RPMI7951 (cell line): ENCODE measurements around the gene ADIPOR2. TPM values are rescaled to one million over a fixed set of nuclear protein-coding genes. Genes with fewer than 3 reads are reported as not detected.

Experiments
- DNase-seq: peaks from one replicate; pipeline ENCODE4 v3.0.0-alpha.2; 2012; ENCODE audit warnings: low read depth
- total RNA-seq: library from RNA; depleted of rRNA; stranded (reverse); fragments of >200 nt; shearing (Covaris generic); gene quantifications from 2 replicates; pipeline ENCODE4 v1.2.3, GENCODE V29; 2014

ADIPOR2 gene
- total RNA-seq, 1 experiment from 2014 or later = 23.8 TPM

DNA sequence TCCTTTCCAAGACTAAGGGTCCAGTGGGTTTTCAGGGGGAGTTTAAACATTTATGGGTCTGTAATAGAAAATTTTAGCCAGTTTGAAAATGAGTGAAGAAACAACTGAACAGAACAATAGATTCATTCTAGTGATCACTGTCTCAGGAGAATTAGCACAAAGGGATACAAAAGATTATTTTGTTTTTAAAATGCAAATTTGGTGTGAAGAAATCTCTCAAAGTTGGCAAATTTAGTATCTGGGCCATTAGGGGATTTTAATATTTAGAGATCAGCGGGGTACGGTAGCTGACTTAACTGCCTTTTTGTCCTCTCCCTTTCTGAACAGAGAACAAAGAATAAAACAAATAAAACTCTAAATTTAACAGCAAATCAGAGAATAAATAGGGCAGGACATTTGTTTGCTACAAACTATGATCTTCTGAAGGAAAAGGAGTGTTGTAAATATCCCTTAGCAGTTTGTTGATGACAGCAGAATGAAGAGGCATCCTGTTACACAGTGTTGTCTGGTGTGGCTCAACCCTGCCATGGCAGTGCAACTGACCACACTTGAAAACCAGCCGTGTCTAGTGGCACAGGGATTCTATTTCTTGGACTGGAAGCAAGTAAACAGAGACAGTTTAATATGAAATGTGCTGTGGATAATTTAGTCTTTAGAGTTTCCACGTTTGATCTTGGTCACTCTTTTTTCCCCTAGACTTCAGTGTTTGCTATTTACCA, 83.2 kb downstream of the ADIPOR2 start:
- peak; percentile 50 for DNase-seq

DNA sequence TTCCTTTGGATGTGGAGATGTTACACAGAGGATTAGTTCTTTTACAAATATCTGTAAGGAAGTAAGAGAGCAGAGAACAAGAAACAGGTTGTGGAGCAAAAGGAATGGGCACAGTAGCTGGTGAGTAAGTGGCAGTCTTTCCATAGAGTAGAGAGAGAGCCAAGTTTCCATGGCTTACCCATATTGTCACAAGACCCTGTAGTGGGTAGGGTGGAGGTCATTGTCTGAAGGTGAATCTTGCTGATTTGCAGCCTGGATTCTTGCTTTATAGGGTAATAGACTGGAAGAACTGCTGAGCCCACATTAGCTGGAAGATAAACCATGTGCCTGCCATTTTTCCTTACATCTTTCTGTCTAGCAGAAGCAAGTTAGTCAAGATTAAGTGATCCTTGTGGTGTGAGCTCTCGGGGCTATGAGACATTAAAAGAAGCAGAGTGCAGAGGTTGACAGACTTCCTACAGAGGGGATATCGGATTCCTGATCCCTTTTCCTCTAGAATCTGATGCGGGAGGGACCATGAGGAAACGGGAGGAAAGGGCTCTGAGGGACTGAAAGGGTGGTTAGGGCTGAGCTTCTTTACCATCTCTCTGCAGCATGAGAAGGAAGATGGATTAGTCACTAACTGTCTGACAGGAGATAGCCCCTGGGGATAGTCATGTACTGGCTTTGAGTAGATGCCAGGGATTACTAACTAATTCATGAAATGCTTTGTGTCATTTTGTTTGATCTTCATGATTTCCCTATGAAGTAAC, 85.5 kb downstream of the ADIPOR2 start:
- DNase-seq = peak; percentile 92

DNA sequence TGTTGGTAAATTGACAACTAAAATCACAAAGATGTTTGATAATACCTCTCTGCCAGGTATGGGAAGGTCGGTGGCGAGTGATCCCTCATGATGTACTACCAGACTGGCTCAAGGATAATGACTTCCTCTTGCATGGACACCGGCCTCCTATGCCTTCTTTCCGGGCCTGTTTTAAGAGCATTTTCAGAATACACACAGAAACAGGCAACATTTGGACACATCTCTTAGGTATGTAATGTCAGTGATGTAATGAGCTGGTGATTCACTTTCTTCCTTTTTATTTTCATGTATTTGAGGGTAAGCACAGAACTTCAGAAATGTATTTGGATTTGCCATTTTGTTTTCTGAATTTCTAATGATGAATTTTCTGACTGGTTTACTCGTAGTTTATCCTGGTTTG, 86.9 kb downstream of the ADIPOR2 start:
- DNase-seq = peak; percentile 63

DNA sequence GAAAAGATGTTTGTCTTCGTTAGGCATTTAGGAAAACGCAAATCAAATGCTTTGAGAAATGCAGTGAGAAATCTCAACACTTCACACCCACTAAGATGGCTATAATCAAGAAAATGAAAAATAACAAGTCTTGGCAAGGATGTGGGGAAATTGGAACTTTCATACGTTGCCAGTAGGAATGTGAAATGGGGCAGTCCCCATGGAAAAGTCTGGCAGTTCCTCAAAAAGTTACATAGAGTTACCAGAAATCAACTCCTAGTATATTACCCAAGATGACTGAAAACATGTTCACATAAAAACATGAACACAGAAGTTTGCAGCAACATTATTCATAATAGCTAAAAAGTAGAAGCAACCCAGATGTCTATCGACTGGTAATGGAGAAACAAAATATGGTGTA, 88.0 kb downstream of the ADIPOR2 start:
- DNase-seq = no peak

DNA sequence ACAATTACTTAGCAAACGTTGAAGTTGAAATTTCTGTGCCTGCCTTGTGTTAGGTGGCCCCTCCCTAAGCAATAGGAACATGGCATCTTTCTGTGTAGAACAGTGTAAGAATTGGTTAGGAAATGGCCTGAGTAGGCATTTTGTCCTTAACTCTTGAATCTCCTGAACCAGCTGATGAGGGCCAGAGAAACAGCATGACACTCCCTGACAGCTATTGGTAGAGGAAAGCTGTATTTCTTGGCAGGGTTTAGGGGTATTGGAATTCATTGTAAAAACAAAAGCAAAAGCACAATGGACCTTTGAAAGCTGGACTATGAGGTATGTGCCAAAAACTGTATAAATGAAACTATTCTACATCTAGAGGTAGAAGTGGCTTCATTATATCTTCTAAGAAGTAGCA, 88.9 kb downstream of the ADIPOR2 start:
- peak; percentile 60 for DNase-seq

DNA sequence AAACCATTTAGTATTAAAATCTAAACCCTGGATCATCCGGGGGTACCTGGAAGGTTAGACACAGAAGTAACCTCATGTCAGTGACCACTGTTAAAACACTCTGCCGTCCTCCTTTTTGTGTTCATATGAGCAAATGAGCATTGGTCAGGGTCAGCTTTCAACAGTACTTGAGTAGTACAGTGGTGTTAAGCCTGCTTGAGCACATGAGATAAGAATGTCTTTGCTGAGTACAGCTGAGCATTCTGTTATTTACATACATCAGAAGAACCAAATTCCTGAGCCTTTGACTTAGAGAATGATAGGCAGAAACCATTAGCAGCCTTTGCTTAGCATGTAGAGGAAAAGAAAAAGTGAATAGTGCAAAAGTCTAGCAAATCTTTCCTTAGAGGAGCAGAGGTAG, 90.9 kb downstream of the ADIPOR2 start:
- DNase-seq = no peak

DNA sequence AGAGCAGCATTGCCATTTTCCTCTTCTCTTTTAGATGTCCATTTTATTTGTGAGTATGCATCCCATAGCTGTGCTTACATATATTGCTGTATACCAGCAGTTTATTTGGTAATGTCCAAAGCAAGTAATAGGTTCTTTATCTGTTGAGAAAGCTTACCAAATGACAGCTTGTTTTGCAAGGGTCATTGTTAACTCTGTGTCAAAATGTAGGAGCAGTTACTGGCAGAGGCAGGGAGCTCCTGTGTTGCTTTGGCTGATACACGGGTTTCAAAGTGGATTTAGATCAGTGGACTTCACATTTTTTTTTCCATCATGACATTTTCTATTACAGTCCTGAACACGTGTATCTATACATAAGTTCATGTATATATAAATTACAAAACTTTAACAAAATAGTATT, 91.3 kb downstream of the ADIPOR2 start:
- no peak for DNase-seq

DNA sequence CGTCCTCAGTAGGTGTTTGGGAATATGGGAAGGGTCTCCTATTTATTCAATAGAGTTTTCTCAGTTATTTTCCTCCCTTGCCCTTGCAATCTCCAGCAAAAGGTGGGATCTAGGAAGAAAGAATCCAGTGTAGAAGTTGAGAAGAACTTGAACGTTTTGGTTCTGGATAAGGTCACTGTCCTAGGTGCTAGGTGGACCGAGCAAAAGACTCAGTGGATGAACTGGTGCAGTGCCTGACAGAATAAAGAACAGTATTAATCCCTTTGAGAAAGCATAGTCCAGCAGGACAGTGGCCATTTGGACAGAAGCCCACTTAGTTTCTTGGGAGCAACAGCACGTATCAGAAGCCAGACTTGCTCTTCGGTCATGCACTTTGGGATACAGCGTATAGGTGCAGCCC, 96.8 kb downstream of the ADIPOR2 start:
- DNase-seq = no peak

DNA sequence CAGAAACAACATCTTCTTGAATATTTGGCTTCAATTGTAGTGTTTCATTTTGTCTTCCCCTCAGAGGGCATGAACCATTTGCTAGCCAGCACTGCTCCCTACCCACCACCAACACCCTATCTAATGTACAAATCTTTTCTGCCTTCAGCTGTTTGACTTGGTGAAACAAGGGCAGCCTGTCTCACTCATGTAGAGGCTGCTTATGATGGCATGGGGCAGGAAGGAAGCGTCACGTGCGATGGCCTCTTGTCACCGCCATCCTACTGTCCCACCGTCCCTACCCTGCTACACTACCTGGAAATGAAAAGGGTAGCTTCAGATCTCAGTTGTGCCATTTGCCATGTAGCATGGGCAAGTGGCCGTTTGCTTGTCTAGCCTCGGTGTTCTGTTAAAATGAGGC, 99.6 kb downstream of the ADIPOR2 start:
- DNase-seq = no peak

DNA sequence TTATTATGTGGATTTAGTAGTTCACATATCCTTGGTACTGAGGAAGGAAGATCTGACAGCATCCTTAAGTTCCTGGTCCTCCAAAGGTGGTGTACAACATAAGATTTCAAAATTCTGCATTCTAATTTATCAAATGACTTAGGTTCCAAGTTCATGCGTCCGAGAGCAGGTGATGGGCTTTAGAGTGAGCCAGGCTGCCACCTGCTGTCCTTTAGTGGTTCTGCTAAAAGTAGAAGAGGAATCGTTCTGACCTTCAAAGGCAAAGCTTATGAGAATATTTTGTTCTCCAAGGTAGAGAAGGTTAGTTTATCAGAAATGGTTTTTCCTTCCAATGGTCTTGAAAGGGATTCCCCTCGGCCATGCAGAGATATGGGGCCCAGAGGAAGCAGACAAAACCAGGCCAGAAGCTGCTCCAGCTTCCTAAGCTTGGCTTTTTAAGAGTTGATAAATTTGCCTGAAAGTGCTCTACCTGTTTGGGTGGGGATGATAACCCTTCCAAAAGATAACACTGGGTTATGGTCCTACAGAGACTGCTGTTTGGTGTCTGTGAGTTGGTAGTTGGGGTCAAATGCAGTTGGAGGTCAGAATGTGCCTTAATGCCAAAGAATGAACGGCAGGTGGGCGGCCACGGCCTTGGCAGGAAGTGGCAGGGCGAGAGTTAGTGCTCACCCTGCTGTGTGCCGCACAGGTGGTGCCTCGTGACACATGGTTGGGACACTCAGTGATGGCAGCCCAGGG, 100.4 kb downstream of the ADIPOR2 start:
- peak; percentile 54 for DNase-seq

DNA sequence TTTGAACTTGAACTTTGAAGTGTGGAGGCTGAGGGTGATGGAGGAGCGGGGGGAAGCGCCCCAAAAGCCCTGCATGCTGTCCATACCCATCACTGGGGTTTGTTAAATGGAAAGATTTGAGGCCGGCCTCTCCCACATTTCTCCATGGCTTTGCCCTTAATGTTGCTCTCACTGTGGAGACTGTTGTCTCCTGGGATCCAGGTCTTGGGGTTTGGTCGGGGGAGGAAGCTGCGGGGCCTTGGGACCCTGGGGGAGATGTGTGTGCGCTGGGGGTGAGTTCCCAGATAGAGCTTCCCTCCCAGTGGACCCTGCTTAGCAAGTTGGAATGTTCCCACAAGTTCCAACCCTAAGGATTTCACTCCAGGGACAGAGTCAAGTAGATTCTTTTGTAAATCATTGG, 101.5 kb downstream of the ADIPOR2 start:
- no peak for DNase-seq

DNA sequence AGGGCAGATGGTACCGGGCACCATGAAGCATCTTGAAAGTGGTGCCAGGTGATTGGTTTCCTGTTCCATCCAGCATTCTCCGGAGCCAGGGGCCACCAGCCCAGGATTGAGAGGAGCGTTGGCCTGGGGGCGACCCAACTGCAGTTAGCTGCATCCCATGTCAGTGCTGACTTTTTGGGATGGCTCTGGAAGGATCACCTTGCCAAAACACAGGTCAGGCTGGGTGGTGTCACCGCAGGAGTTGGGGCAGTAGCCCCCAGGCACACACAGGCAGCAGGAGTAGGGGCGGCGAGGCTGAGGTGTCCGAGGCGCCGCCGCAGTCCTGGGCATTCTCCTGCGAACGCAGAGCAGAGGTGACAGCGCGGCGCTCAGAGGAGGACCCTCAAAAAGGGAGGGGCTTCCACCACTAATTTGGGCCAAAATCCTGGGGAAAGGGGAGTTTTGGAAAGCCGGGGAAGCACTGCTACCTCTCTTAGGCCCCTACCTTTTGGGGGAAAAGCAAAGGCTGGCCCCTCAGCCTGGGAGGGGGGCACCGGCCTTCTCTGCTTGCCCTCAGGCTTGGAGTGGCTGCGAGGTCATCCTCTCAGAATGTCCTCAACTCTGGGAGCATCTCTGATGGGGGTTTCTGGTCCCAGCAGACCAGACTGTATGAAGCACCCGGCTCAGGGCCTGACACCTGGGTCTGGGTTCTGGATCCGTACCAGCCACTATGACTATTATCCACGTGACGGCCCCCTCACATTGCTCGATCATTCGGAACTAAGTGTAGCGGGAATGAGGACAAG, 102.7 kb downstream of the ADIPOR2 start:
- DNase-seq = no peak

DNA sequence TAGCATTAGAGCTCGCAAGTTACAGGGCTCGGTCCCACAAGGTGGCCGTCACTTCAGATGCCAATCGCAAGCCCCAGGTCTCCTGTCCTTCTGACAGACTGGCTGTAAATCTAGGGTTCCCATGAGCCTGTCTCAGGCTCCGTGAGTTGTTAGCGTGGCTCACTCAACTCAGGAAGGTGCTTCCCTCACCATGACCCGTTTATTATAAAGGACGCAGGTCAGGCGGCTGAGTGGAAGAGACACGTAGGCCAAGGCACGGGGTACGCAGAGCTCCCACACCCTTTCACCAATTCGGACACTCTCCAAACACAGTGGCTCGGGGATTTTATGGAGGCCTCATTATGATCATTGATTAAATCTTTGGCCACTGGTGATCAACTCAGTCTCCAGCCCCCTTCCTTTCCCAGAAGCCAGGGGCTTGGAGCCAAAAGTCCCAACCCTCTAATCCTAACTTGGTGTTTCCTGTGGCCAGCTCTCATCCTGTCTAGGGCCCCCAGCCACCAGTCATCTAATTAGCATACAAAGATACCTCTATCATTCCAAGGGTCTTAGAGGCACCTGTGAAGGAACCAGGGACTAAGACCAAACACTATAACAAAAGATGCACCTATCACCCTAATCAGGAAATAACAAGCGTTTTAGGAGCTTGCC, 103.7 kb downstream of the ADIPOR2 start:
- DNase-seq = no peak

DNA sequence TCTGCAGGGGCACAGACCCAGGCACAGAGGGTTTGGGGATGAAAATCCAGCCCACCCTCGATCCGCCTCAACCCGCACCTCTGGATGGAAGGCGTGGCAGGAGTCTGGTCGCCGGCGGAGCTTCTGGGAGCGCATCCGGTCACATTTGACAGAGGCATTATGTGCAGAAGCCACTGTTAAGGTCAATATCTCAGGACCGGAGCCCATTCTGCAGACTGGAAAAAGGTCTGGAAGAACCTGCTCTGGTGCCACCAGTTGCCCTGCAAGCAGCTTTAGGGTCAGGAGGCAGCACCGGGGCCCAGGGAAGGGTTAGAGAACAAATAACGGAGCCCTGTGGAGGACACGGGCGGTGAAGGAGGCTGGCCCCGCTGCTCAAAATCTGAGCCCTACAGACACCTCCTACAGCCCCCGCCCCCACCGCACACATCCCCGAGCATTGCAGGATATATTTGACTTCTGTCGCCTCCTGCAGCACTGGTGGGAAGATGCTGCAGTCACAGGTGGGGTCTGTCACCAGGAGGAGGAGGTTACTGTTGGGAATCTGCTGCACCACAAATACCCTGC, 104.4 kb downstream of the ADIPOR2 start:
- DNase-seq = no peak

DNA sequence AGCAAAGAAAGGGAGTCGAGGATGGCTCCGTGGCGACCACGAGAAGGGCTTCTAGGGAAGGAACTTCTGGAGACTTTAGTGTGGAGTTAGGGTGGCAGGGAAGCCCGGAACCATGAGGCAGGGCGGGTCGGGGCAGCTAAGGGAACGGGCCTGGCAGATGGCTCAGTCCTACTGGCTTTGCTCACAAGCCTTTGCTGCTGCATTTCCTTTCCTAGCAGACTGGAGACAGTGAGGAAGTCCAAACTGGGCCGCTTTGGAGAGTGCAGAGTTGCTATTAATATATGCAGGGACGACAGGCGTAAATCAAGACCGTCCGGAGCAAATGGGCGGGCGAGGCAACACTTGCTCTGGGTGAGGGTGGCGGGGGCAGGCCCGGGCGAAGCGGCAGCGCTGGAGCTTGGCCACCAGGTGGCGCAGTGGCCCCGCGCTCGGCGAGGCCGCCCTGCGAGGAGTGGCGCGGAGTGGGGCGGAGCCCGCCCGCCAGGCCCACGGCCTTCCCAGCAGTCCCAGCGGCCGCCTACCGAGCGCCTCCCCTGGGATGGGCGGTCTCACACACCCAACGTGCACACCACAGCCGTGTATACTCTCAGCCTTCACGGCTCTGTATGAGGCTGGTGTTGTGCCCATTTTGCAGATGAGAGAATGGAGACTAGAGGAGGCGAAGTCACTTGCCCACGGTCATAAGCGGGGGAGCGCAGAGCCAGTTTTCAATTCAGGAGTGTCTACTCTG, 105.1 kb downstream of the ADIPOR2 start:
- peak; percentile 83 for DNase-seq

DNA sequence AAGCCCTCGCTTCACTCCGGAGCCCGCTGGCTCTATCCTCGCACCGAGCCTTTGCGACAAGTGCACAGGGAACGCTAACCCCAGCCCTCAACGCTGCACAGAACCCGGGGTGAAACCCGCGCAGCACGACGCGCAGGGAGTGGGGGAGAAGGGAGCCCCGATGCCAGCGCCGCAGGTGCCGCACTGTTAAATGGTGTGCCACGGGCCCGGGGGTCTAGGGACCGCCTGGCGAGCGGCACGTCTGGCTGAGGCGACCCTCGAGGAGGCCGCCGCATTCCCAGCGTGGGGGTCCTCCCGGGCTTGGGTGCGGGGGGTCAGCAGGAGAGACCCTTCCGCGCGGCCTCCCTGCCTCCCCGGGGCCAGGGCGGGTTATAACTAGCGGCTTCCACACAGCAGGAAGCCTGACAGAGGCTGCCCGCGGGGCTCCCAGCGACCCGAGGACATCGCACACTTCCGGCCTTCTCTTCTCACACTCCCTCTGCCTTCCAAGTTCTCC, 105.7 kb downstream of the ADIPOR2 start:
- DNase-seq = no peak

DNA sequence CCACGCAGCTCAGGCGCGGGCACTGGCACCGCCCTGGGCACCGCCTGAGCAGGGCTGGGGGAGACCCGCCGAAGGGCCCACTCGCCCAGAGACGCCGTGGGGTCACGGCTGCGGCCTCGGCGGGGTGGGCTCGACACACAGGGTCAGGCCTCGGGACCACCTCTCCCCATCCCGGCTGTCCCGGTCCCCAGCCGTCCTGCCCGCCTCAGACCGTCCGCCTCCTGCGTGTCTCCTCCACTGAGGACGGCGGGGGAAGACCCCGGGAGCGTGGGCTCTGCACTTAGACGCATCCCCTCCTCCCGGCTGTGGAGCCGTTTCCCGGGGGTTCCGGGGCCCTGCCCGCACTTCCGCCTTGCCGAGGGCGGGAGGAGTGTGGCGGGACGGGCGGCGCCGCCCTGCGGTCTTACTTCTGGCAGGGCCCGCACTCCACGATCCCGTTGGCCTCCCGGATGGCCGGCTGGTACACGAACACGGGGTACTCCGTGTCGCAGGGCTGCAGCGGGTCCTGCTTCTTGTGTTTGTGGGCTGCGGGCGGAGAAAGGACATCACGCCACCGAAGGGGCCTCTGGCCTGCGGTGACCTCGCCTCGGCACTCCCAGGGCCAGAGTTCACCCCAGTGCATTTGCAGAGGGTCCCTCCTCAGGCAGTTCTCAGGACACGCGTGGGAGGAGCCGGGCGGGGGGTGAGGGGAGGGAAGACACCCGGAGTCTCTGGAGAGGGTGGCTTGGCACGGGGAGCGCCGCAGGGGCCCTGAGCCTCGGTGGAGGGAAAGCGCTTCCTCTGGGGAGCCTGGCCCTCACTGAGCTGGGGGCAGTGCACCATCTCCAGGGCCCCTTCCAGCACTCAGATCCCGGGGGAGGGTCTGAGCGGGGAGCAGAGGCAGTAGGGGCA, 106.4 kb downstream of the ADIPOR2 start:
- DNase-seq = no peak

DNA sequence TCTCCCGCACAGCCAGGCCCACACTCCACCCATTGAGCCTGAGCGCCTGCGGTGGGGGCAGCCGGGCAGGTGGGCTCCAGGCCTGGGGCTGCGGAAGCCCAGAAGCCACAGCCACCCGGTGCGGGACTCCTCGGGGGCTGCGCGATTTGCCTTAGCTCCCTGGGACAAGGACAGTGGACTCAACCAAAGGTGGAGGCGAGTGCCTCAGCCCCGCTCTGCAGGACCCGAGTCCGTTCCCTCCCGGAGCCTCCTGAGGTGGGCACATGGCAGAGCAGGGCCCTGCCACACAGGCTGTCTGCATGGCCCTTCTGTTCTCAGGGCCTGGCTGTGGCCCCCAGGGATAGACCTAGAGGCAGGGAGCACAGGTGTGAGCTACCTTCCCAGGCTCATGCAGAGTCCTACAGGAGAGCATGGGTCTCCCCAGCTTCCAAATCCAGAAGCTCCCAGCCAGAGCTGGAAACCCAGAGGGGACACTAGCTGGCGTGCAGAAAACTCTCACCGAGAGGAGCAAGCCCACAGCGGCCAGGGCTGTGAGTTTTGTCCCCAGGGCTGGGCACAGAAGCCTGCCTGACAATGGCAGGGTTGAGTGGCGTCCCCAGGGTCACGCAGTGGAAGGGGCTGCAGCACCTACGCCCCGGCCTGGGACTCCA, 107.2 kb downstream of the ADIPOR2 start:
- DNase-seq = no peak

DNA sequence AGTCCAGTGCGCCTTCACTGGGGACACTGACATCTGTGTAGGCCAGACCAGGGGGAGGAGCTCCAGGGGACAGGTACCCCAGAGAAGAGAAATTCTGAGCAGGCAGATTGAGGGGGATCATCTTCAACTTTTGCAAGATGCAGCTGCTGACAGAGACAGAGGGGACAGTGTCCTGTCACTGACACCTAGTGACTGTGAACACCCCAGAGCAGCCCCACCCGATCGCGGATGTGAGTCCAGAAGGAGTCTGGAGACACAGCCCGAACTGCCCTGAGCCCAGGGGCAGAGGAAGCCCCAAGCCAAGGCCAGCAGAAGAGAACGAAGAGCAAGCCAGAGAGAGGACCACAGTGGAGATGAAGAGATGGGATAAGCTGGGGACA, 107.8 kb downstream of the ADIPOR2 start:
- DNase-seq = no peak
